GM20000 (cell line): ENCODE data around the gene PPP2R3C.
"Not testable (repeated sequence)": the region's sequence is repeated elsewhere in the genome, so short reads cannot be mapped to it uniquely, and the experiment has no call there.

Experiments
- DNase-seq: peaks from one replicate; pipeline ENCODE4 v3.0.0; 2012; ENCODE audit warnings: low spot score
- CTCF ChIP-seq: IDR thresholded peaks from 2 replicates; pipeline ENCODE4 v1.5.1; 2012; ENCODE audit warnings: mild to moderate bottlenecking, control low read depth; ENCODE audit errors: extremely low read depth, missing control alignments

Gene PPP2R3C

GRCh38 chr14:35078082-35078481 is 43.7 kb downstream of the PPP2R3C start:
- DNase-seq, result no peak
- TF ChIP-seq CTCF, result no peak

- DNase-seq, result no peak
- no peak for TF ChIP-seq CTCF
Measured at GRCh38 chr14:35073486-35073885, 48.3 kb downstream of the PPP2R3C start.

- no peak for TF ChIP-seq CTCF
Measured at GRCh38 chr14:35072226-35072625, 49.6 kb downstream of the PPP2R3C start.

GRCh38 chr14:35068238-35069012 is 53.4 kb downstream of the PPP2R3C start:
- no peak for TF ChIP-seq CTCF
- DNase-seq, result no peak

More at GRCh38 chr14:35072226-35072625, 49.6 kb downstream of the PPP2R3C start:
- no peak for DNase-seq

GRCh38 chr14:35065731-35066130 is 56.1 kb downstream of the PPP2R3C start:
- not testable (repeated sequence) for DNase-seq

- not testable (repeated sequence) for DNase-seq
Measured at GRCh38 chr14:35061113-35061791, 60.5 kb downstream of the PPP2R3C start.

GRCh38 chr14:35052637-35053036 is 69.2 kb downstream of the PPP2R3C start:
- TF ChIP-seq CTCF, result no peak
- DNase-seq, result no peak

- no peak for TF ChIP-seq CTCF
- DNase-seq, result no peak
Measured at GRCh38 chr14:35051796-35052195, 70.0 kb downstream of the PPP2R3C start.
